AG04449 (cell line): ENCODE results near the gene MBNL1.

Experiments used
- CTCF ChIA-PET: fragments of 350-600 bp; formaldehyde crosslinking; extraction: SDS; loops from one replicate; lab custom pipeline; 2021; ENCODE audit warnings: antibody characterized with exemption; lab: Yijun Ruan, JAX
- POLR2A ChIA-PET: fragments of 400-600, 350-600 bp; formaldehyde crosslinking; extraction: SDS; loops from one replicate; lab custom pipeline; 2020; ENCODE audit warnings: antibody characterized with exemption, inconsistent platforms; lab: Yijun Ruan, JAX
- DNase-seq: peaks from one replicate; pipeline ENCODE4 v3.0.0-alpha.2; 2010; ENCODE audit warnings: low read depth, low spot score
- H3K4me3 ChIP-seq: 2 replicates; pipeline ENCODE4 v1.5.1; 2011; ENCODE audit warnings: low read depth, mild to moderate bottlenecking, control low read depth, low read length
- TF ChIP-seq, protein P1 (sequence below): IDR thresholded peaks from one replicate; pipeline ENCODE4 v1.5.1; 2011; ENCODE audit warnings: mild to moderate bottlenecking, moderate library complexity, low read length, control low read depth, inconsistent platforms; ENCODE audit not compliant: insufficient read depth; ENCODE audit errors: missing control alignments

Gene MBNL1

DNA sequence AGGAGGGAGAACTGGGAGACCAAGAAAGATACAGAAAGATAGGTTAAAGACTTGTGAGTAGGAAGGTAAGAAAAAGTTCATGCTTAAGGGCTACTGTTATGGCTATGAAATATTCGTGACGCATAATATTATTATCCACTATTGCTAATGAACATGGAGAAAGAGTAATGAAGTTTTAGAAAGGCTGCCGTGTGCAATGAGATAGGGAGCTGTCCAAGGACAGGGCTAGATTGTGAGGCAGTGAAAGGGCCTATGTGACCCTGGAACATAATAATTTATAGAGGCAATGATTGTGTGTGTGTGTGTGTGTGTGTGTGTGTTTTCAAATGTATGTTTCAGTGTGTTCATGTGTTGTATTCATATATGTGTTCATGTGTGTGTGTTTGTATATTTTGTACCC is 27.7 kb downstream of the MBNL1 start:
- TF ChIP-seq, protein P1, sequence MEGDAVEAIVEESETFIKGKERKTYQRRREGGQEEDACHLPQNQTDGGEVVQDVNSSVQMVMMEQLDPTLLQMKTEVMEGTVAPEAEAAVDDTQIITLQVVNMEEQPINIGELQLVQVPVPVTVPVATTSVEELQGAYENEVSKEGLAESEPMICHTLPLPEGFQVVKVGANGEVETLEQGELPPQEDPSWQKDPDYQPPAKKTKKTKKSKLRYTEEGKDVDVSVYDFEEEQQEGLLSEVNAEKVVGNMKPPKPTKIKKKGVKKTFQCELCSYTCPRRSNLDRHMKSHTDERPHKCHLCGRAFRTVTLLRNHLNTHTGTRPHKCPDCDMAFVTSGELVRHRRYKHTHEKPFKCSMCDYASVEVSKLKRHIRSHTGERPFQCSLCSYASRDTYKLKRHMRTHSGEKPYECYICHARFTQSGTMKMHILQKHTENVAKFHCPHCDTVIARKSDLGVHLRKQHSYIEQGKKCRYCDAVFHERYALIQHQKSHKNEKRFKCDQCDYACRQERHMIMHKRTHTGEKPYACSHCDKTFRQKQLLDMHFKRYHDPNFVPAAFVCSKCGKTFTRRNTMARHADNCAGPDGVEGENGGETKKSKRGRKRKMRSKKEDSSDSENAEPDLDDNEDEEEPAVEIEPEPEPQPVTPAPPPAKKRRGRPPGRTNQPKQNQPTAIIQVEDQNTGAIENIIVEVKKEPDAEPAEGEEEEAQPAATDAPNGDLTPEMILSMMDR = no peak
- no peak for DNase-seq
- no peak overlapping the region for H3K4me3 ChIP-seq
- POLR2A ChIA-PET = no interaction called here
- CTCF ChIA-PET = interaction anchor here (5.8 kb wide), 1 partner anchor 224 kb away, joined by 20 read pairs; no protein-coding TSS in a partner anchor

DNA sequence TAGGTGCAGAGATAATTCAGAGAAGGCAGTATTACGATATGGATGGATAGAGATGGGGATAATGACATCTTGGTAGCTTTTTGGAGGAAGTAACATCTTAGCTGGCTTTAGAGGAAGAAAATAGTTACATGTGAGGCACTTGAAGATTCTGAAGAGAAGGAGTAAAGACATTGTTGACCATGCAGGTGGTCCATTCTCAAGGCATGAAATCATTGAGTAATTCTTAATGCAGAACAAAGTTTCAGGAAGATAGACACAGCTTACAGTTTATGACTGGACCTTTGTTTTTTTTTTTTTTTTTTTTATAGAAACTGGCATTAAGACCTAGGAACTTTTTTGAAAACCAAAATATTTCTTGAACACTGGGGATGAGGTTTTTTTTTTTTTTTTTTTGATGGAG is 28.2 kb downstream of the MBNL1 start:
- H3K4me3 ChIP-seq = no peak overlapping the region
- TF ChIP-seq, protein P1 = no peak
- no peak for DNase-seq
- CTCF ChIA-PET = interaction anchor here (5.8 kb wide), 1 partner anchor 225 kb away, joined by 20 read pairs; no protein-coding TSS in a partner anchor
- POLR2A ChIA-PET = no interaction called here

- POLR2A ChIA-PET = interaction anchor here (1.5 kb wide), 1 partner anchor 26 kb away, joined by 5 read pairs; no protein-coding TSS in a partner anchor
- DNase-seq = peak; percentile 97
- TF ChIP-seq, protein P1 = no peak
- CTCF ChIA-PET = interaction anchor here (5.8 kb wide), 1 partner anchor 226 kb away, joined by 20 read pairs; no protein-coding TSS in a partner anchor
- H3K4me3 ChIP-seq = peak overlapping the region; percentile 44
Observed at GRCh38 chr3:152298393-152299248, 29.9 kb downstream of the MBNL1 start.

- no peak for DNase-seq
- TF ChIP-seq, protein P1 = no peak
- CTCF ChIA-PET = interaction anchor here (1.9 to 5.8 kb wide), 2 partner anchors 144 to 227 kb away, joined by 4 to 20 read pairs; no protein-coding TSS in a partner anchor
- H3K4me3 ChIP-seq = peak overlapping the region; percentile 44
- POLR2A ChIA-PET = interaction anchor here (0.8 to 1.5 kb wide), 2 partner anchors 26 to 67 kb away, joined by 5 read pairs; no protein-coding TSS in a partner anchor
Observed at GRCh38 chr3:152299249-152299976, 30.7 kb downstream of the MBNL1 start.

DNA sequence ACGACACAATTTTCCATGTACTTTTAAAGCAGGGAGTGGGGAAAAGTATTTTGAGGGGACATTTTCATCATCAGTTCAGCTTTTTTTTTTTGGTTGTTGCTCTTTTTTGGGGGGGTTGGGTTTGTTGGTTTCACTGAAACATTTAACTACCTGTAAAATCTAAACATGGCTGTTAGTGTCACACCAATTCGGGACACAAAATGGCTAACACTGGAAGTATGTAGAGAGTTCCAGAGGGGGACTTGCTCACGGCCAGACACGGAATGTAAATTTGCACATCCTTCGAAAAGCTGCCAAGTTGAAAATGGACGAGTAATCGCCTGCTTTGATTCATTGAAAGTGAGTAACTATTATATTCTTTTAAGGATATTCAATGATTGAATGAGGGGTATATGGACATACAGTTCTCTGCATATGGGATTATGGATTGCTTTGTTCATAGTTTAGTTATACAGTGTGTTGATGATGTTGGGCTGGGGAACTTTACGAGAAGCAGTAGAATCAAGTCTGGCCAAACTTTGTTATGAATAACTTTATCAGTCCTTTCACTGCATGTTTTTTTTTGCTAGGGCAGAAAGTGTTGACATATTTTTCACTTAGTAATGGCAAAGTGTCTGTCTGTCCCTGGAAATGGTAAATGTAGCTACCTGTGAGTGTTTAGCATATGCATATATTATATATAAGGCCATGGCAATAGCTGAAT is 31.5 kb downstream of the MBNL1 start:
- no peak for DNase-seq
- POLR2A ChIA-PET = interaction anchor here (0.8 kb wide), 1 partner anchor 66 kb away, joined by 5 read pairs; no protein-coding TSS in a partner anchor
- TF ChIP-seq, protein P1 = no peak
- CTCF ChIA-PET = interaction anchor here (0.8 to 5.8 kb wide), 4 partner anchors 10 to 228 kb away, joined by 3 to 20 read pairs (median 4); no protein-coding TSS in a partner anchor
- peak overlapping the region; percentile 37 for H3K4me3 ChIP-seq
